Measurements from ENCODE around the gene PTPRG. TPM values are rescaled to one million over a fixed set of nuclear protein-coding genes. Genes with fewer than 3 reads are reported as not detected.

Gene PTPRG
- total RNA-seq, 4 donors from 2014 or later: 11.0 to 18.5 (median 14.9) TPM

- H3K4me1 ChIP-seq: peaks cover 11% of the 10 kb centered on the region
- no peak for TF ChIP-seq POLR2A (IDR thresholded peaks at IDR 0.05)
- TF ChIP-seq EP300 (IDR thresholded peaks at IDR 0.05): no peak
- no peak for TF ChIP-seq CTCF (IDR thresholded peaks at IDR 0.05)
- TF ChIP-seq POLR2AphosphoS5 (IDR thresholded peaks at IDR 0.05): no peak
- DNase-seq (ENCODE audit: low spot score in 2 of 2): no peak
- H3K27me3 ChIP-seq: no peaks in the 10 kb centered on the region
- H3K27ac ChIP-seq: peak overlapping the region; percentile 35
- H3K9me3 ChIP-seq: no peaks in the 10 kb centered on the region
- H3K36me3 ChIP-seq: no peaks in the 10 kb centered on the region
- WGBS: 46% methylated on average over 1 of the region's 1 CpG
- H3K4me3 ChIP-seq: no peak overlapping the region
These were observed 171.6 kb downstream of the PTPRG start for GRCh38 chr3:61733000-61733399.

GRCh38 chr3:61733876-61734275, 172.5 kb downstream of the PTPRG start:
- Histone ChIP-seq H3K27me3 (no peaks in the 10 kb centered on the region), H3K4me3 (no peak overlapping the region), H3K36me3 (no peaks in the 10 kb centered on the region), H3K4me1 (peaks cover 11% of the 10 kb centered on the region), H3K9me3 (no peaks in the 10 kb centered on the region), H3K27ac (no peak overlapping the region)
- DNase-seq (ENCODE audit: low spot score in 2 of 2): no peak
- TF ChIP-seq POLR2AphosphoS5 (IDR thresholded peaks at IDR 0.05) (no peak), EP300 (IDR thresholded peaks at IDR 0.05) (no peak), POLR2A (IDR thresholded peaks at IDR 0.05) (no peak), CTCF (IDR thresholded peaks at IDR 0.05) (no peak)
- 53% methylated on average over 6 of the region's 6 CpGs for WGBS

- no peak overlapping the region for H3K27ac ChIP-seq
- WGBS: 62% methylated on average over 6 of the region's 6 CpGs
- no peaks in the 10 kb centered on the region for H3K27me3 ChIP-seq
These were observed 173.6 kb downstream of the PTPRG start for GRCh38 chr3:61734749-61735686.

GRCh38 chr3:61736506-61736905, 175.1 kb downstream of the PTPRG start:
- no peak for TF ChIP-seq POLR2AphosphoS5 (IDR thresholded peaks at IDR 0.05)
- TF ChIP-seq EP300 (IDR thresholded peaks at IDR 0.05): no peak
- no peak for TF ChIP-seq CTCF (IDR thresholded peaks at IDR 0.05)
- TF ChIP-seq POLR2A (IDR thresholded peaks at IDR 0.05): no peak
- no peak overlapping the region for H3K4me3 ChIP-seq
- H3K4me1 ChIP-seq: peaks cover 11% of the 10 kb centered on the region
- no peaks in the 10 kb centered on the region for H3K27me3 ChIP-seq
- DNase-seq (ENCODE audit: low spot score in 2 of 2): no peak
- no peaks in the 10 kb centered on the region for H3K36me3 ChIP-seq
- 91% methylated on average over 5 of the region's 5 CpGs for WGBS
- no peaks in the 10 kb centered on the region for H3K9me3 ChIP-seq
- no peak overlapping the region for H3K27ac ChIP-seq

More at GRCh38 chr3:61734749-61735686, 173.6 kb downstream of the PTPRG start:
- Histone ChIP-seq H3K4me3 (no peak overlapping the region), H3K36me3 (no peaks in the 10 kb centered on the region), H3K4me1 (peaks cover 11% of the 10 kb centered on the region), H3K9me3 (no peaks in the 10 kb centered on the region)
- no peak for DNase-seq (ENCODE audit: low spot score in 2 of 2)
- TF ChIP-seq EP300 (IDR thresholded peaks at IDR 0.05) (no peak), POLR2AphosphoS5 (IDR thresholded peaks at IDR 0.05) (no peak), CTCF (IDR thresholded peaks at IDR 0.05) (no peak), POLR2A (IDR thresholded peaks at IDR 0.05) (no peak)

GRCh38 chr3:61739640-61740039, 178.3 kb downstream of the PTPRG start:
- DNase-seq (ENCODE audit: low spot score in 2 of 2): no peak
- no peak for TF ChIP-seq EP300 (IDR thresholded peaks at IDR 0.05)
- TF ChIP-seq POLR2AphosphoS5 (IDR thresholded peaks at IDR 0.05): no peak
- no peak for TF ChIP-seq CTCF (IDR thresholded peaks at IDR 0.05)
- no peak for TF ChIP-seq POLR2A (IDR thresholded peaks at IDR 0.05)
- Histone ChIP-seq H3K4me3 (no peak overlapping the region), H3K27me3 (no peaks in the 10 kb centered on the region), H3K27ac (no peak overlapping the region), H3K9me3 (no peaks in the 10 kb centered on the region), H3K4me1 (peaks cover 2% of the 10 kb centered on the region), H3K36me3 (no peaks in the 10 kb centered on the region)
- 62% methylated on average over 1 of the region's 1 CpG for WGBS

Measured in suprapubic skin (tissue), 4 donors.